Breast epithelium (tissue), 4 donors: ENCODE data around the gene PLA2G7. TPM values are rescaled to one million over a fixed set of nuclear protein-coding genes. Genes with fewer than 3 reads are reported as not detected.

ENCODE experiments used
- DNase-seq, 2 donors: peaks; one replicate each; pipeline ENCODE4 v3.0.0-alpha.2; 2019; ENCODE audit warnings: low spot score in 2 of 2
- H3K27ac ChIP-seq, 2 donors: fragments of 200-600 bp; sonication (generic) in 1 of 2; one replicate each; pipeline ENCODE4 v1.5.1; 2016 to 2019; ENCODE audit warnings: mild to moderate bottlenecking in 1 of 2
- H3K27me3 ChIP-seq, 2 donors: fragments of 200-600 bp; sonication (generic) in 1 of 2; one replicate each; pipeline versions ENCODE4 v1.5.1 to v1.6.0; 2017 to 2019; ENCODE audit warnings: control low read depth in 1 of 2, mild to moderate bottlenecking in 1 of 2
- H3K36me3 ChIP-seq: fragments of 200-600 bp; one replicate; pipeline ENCODE4 v1.5.1; 2019
- H3K4me1 ChIP-seq, 2 donors: fragments of 200-600 bp; sonication (generic); one replicate each; pipeline ENCODE4 v1.5.1; 2016 to 2019; ENCODE audit warnings: control low read depth in 1 of 2
- H3K4me3 ChIP-seq, 3 donors: fragments of 200-600 bp; sonication (generic); 1 replicate in 2 of 3; 2 replicates in 1 of 3; pipeline ENCODE4 v1.5.1; 2016 to 2019; ENCODE audit warnings: mild to moderate bottlenecking in 3 of 3, moderate library complexity in 2 of 3
- H3K9me3 ChIP-seq, 2 donors: fragments of 200-600 bp; sonication (generic) in 1 of 2; one replicate each; pipeline ENCODE4 v1.5.1; 2016 to 2019; ENCODE audit warnings: control low read depth in 1 of 2
- POLR2A ChIP-seq: fragments of 450-650 bp; IDR thresholded peaks from one replicate; pipeline ENCODE4 v1.6.1; 2016; ENCODE audit warnings: antibody characterized with exemption, mild to moderate bottlenecking, moderate library complexity
- POLR2AphosphoS5 ChIP-seq, 3 donors: sonication (generic); formaldehyde crosslinking; IDR thresholded peaks; one replicate each; pipeline ENCODE4 v1.6.1; 2017; ENCODE audit warnings: antibody characterized with exemption in 3 of 3
- intact Hi-C: fragments of 100-400 bp; cut with DNase I; formaldehyde crosslinking; loops from one replicate; pipeline ENCODE4 v1.15.1; 2023; ENCODE audit warnings: low total_unique reads
- total RNA-seq, 3 donors: library from RNA; depleted of rRNA; stranded (reverse); fragments of >200 nt; gene quantifications; one replicate each; pipeline ENCODE4 v1.1.0, GENCODE V29; 2016
- TF ChIP-seq, protein P1 (sequence below), 3 donors: fragments of 450-650 bp; IDR thresholded peaks; one replicate each; pipeline ENCODE4 v1.5.1; 2016 to 2017; ENCODE audit warnings: antibody characterized with exemption in 3 of 3, mild to moderate bottlenecking in 3 of 3, moderate library complexity in 3 of 3

PLA2G7 gene
- total RNA-seq, 3 donors from 2014 or later: 0.98 to 7.2 (median 1.3) TPM

DNA sequence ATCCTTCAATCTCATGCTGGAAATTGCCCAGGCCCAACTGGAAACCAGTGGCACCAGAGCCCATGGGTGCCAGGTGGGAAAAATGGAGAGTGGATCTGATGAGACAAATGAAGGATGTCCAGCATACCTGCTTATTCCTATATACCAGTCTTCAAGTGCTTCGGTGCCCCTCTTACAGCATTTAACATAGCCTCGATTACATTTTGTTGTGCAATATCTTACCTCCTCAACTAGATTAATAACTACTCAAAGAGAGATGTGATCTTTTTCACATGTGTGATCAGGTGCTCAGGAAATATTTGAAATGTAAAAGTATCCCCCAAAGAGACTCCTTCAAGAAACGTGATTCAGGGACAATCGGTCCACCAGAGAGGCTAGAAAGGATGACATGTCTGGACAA, 6.7 kb upstream of the PLA2G7 start:
- intact Hi-C loops: loop anchor here (2.0 kb wide), 1 partner anchor 35 kb away; no protein-coding TSS in a partner anchor
- no peak for DNase-seq
- Histone ChIP-seq H3K27ac (no peak overlapping the region), H3K4me3 (no peak overlapping the region), H3K27me3 (no peaks in the 10 kb centered on the region), H3K36me3 (no peaks in the 10 kb centered on the region), H3K4me1 (no peaks in the 10 kb centered on the region), H3K9me3 (no peaks in the 10 kb centered on the region)
- TF ChIP-seq, protein P1, sequence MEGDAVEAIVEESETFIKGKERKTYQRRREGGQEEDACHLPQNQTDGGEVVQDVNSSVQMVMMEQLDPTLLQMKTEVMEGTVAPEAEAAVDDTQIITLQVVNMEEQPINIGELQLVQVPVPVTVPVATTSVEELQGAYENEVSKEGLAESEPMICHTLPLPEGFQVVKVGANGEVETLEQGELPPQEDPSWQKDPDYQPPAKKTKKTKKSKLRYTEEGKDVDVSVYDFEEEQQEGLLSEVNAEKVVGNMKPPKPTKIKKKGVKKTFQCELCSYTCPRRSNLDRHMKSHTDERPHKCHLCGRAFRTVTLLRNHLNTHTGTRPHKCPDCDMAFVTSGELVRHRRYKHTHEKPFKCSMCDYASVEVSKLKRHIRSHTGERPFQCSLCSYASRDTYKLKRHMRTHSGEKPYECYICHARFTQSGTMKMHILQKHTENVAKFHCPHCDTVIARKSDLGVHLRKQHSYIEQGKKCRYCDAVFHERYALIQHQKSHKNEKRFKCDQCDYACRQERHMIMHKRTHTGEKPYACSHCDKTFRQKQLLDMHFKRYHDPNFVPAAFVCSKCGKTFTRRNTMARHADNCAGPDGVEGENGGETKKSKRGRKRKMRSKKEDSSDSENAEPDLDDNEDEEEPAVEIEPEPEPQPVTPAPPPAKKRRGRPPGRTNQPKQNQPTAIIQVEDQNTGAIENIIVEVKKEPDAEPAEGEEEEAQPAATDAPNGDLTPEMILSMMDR (IDR thresholded peaks at IDR 0.05): no peak
- no peak for TF ChIP-seq POLR2AphosphoS5 (IDR thresholded peaks at IDR 0.05)
- no peak for TF ChIP-seq POLR2A

DNA sequence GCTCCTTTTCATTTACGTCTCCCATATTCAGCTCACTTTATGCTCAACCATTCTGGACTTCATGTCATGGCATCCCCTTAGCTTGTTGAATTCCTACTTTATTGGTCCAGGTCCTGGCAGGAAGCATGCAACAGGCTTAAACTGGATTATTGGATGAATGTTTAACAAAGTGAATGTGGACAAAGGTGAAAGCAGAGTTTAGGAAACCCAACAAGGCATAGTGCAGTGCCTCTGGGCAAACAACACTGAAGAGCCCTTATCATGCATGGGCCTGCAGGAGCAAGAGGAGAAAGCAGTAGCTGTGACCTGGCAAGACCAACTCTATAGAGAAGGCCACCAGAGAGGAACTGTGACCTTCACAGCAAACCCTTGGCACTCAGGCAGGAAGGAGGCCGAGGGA, 6.3 kb upstream of the PLA2G7 start:
- H3K27ac ChIP-seq: no peak overlapping the region
- H3K27me3 ChIP-seq: no peaks in the 10 kb centered on the region
- TF ChIP-seq, protein P1 (IDR thresholded peaks at IDR 0.05): no peak
- TF ChIP-seq POLR2A (no peak), POLR2AphosphoS5 (IDR thresholded peaks at IDR 0.05) (no peak)
- DNase-seq: no peak
- no peaks in the 10 kb centered on the region for H3K4me1 ChIP-seq
- intact Hi-C loops: loop anchor here (2.0 kb wide), 1 partner anchor 35 kb away; no protein-coding TSS in a partner anchor
- H3K9me3 ChIP-seq: no peaks in the 10 kb centered on the region
- H3K36me3 ChIP-seq: no peaks in the 10 kb centered on the region
- no peak overlapping the region for H3K4me3 ChIP-seq

DNA sequence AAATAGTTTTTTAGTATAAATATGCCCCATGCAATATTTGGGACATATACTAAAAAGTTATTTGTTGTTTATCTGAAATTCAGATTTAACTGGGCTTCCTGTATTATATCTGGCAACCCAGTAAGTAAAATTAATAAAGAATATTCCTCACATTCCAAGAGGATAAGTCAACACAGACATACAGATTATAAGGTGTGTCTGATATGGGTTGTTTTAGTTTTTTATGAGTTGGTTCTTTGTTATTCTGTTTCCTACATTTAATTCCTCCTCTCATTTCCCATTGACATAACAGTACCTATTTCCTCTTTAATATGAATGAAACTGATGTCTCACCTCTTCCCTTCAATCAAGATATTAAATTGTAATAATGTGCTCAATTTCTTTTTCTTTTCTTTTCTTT, 1.7 kb upstream of the PLA2G7 start:
- no peak overlapping the region for H3K27ac ChIP-seq
- no peaks in the 10 kb centered on the region for H3K36me3 ChIP-seq
- intact Hi-C loops: no loop called here
- no peaks in the 10 kb centered on the region for H3K4me1 ChIP-seq
- no peak for DNase-seq
- H3K4me3 ChIP-seq: no peak overlapping the region
- no peaks in the 10 kb centered on the region for H3K9me3 ChIP-seq
- no peaks in the 10 kb centered on the region for H3K27me3 ChIP-seq
- TF ChIP-seq POLR2AphosphoS5 (IDR thresholded peaks at IDR 0.05) (no peak), POLR2A (no peak)
- TF ChIP-seq, protein P1 (IDR thresholded peaks at IDR 0.05): no peak

DNA sequence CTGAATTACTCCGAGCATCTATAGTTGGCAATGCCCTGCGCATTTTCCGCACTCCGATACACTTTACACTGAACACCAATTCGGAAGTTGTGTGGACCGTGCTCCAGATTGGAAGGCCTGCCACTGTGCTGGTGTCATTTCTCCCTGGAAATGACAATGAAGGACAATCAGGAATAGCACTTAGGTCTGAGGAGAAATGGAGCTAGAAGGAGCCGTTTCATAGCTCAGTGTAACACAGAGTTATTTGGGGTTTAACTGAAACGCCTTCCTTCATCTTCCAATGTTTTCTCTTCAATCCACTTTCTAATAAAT, 501 bp upstream of the PLA2G7 start:
- H3K27ac ChIP-seq: peak overlapping the region; percentile 50 to 68
- no peaks in the 10 kb centered on the region for H3K4me1 ChIP-seq
- intact Hi-C loops: no loop called here
- no peaks in the 10 kb centered on the region for H3K27me3 ChIP-seq
- TF ChIP-seq POLR2AphosphoS5 (IDR thresholded peaks at IDR 0.05) (no peak), POLR2A (no peak)
- TF ChIP-seq, protein P1 (IDR thresholded peaks at IDR 0.05): no peak
- H3K36me3 ChIP-seq: no peaks in the 10 kb centered on the region
- H3K4me3 ChIP-seq: peak overlapping the region; percentile 56 to 80 (median 67)
- no peak for DNase-seq
- H3K9me3 ChIP-seq: no peaks in the 10 kb centered on the region

DNA sequence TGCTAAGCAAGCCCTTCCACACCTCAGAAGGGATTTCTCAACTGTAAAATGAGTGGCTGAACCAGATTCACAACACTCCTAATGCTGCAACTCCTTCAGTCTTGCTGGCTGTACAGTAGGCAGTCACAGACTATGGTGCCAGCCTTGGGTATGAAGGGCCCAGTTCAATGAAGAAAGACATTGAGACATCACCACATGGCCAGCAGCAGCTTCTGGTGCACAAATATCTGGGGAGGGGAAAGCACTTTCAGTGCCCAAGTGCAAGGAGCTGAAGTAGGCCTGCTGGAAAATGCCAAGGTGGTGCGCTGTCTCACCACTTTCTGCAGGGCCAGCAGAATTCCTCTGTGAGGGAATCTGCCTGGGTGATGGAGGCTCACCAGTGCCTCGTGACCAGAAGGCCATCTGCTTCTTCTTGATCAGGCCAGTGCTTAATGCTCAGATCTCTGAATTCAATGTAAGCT, 1.8 kb downstream of the PLA2G7 start:
- H3K9me3 ChIP-seq: no peaks in the 10 kb centered on the region

More for the DNA sequence above, 1.8 kb downstream of the PLA2G7 start:
- H3K27ac ChIP-seq: peak overlapping the region; percentile 64 to 68
- intact Hi-C loops: no loop called here
- TF ChIP-seq, protein P1 (IDR thresholded peaks at IDR 0.05): no peak
- TF ChIP-seq POLR2A (no peak), POLR2AphosphoS5 (IDR thresholded peaks at IDR 0.05) (no peak)
- H3K4me3 ChIP-seq: no peak overlapping the region
- H3K27me3 ChIP-seq: no peaks in the 10 kb centered on the region
- no peak for DNase-seq
- no peaks in the 10 kb centered on the region for H3K36me3 ChIP-seq
- no peaks in the 10 kb centered on the region for H3K4me1 ChIP-seq
